HG02588 (cell line): ENCODE measurements around the gene MUSK.
"Not testable (repeated sequence)": the region's sequence is repeated elsewhere in the genome, so short reads cannot be mapped to it uniquely, and the experiment has no call there.

Source experiments
- ATAC-seq: cut with Tn5 transposase; IDR thresholded peaks from one replicate; pipeline ENCODE4 v1.9.1; 2021; ENCODE audit warnings: mild to moderate bottlenecking, moderate library complexity; ENCODE audit not compliant: unreplicated experiment

Gene MUSK

DNA sequence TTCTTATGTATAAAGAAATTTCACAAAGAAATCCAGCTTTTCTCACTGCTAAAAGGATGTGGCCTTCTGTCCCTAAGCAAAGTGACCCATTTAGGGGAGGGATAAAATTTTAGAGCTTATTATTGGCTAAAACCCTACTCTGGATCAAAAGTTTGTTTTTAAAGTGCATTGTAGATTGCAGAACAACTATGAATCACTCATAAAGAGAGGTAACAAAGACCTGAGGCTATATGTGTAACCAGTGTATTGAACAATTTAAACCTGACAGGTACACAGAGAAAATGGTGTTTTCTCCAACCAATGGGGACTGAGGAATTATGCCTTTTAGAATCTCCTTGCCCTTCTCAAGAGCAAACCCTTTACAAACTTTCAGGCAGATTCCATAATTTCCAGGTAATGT, 86.6 kb downstream of the MUSK start:
- no peak for ATAC-seq

- no peak for ATAC-seq
These were observed 89.6 kb downstream of the MUSK start for GRCh38 chr9:110758201-110758600.

DNA sequence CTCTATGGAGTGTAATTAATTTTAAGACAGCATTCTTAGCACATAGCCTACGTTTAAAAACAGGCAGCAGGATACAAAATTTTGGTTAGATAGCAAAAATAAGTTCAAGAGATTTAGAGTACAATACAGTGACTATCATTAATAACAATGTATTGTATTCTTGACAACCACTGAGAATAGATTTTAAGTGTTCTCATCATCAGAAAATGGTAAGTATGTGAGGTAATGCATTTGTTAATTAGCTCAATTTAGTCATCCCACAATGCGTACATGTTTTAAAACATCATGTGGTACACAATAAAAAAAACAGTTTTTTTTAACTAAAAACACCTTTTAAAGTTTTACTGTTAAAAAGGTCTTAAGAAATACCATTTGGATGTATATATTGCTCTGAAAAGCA, 94.2 kb downstream of the MUSK start:
- ATAC-seq = no peak

DNA sequence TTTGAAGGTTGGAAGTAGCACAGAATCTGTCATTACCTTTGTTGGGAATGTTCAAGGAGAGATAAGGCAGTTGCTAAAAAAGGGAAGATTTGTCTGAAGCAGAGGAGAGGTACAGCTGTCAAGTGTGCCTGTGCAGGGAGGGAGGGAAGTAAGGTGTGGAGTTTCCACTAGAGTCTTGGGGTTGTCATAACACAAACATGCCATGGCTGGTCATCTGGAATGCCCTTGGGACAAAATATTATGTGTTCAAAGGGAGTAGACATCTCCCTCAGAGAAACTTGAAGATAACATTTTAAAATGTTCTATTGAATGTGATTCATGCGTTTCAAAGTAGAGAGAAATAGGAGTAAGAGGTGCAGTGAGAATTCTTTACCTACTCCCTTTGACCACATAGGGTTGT, 95.0 kb downstream of the MUSK start:
- no peak for ATAC-seq

DNA sequence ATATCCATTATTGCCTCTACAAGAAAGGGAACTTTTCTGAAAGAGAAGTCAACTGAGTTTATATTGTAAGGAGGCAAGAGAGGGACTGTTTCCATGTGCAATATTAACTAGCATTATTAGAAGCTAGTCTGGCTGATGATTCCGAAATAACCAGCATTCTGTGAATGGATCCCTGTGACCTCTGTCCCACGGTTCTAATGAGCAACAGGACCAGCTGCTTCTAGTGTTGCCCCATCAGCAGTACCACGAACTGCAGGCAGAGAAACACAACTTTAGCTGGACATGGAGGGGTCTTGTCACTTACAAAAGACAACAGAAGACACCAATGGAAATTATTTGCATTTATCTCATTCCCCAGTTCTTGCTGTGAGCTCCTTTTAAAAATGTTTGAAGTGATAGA, 95.4 kb downstream of the MUSK start:
- ATAC-seq = no peak

DNA sequence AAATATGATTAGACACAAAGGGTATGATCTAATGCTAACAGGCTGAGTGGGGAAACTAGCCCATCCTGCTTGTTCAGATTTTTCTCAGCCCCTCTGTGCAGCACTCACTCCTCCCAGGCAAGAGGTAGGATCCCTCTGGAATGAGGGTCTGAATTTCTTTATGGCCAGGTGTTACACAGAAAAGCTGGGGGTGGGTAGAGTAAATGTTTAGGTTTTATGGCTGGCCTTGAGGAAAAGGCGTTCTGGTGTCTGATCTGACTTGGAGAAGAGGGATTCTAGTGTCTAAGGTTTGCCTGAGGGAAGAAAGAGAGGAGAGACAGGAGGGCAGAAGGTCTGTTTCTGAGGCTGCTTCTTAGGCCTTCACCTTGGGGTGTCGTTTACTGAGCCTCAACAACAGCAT, 97.3 kb downstream of the MUSK start:
- no peak for ATAC-seq

DNA sequence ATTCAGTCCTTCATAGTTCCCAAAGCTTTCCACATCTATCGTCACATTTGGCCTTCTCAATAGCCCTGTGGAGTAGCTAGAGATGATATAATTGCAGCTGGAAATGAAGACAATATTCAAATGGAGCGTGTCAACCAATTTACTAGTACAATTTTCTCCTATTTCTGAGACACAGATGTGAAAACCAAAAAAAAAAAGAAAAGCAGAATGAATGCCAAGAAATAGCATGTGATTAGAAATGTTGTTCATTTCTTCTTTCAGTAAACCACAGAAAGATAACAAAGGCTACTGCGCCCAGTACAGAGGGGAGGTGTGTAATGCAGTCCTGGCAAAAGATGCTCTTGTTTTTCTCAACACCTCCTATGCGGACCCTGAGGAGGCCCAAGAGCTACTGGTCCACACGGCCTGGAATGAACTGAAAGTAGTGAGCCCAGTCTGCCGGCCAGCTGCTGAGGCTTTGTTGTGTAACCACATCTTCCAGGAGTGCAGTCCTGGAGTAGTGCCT, 99.0 kb downstream of the MUSK start:
- no peak for ATAC-seq

DNA sequence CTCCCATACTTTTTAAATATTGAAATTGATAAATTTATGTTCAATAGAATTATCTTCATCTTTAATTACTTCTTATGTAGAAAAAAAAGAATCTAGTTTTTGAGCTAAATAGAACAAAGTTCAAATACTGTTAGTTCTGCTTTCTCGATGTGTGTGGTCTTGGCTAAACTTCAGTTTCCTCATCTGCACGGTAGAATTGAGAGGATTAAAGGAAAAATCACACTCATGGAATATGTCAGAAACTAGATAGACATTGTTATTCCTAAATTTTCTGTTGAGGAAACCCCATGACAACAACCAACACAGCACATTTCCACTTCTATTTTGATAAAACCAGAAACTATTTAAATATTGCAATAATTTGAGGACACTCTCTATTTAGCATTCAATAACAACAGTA, 100.3 kb downstream of the MUSK start:
- ATAC-seq = no peak

GRCh38 chr9:110769667-110770066, 101.1 kb downstream of the MUSK start:
- ATAC-seq = no peak

GRCh38 chr9:110775724-110776123, 107.1 kb downstream of the MUSK start:
- no peak for ATAC-seq

GRCh38 chr9:110776221-110776620, 107.6 kb downstream of the MUSK start:
- ATAC-seq = no peak

DNA sequence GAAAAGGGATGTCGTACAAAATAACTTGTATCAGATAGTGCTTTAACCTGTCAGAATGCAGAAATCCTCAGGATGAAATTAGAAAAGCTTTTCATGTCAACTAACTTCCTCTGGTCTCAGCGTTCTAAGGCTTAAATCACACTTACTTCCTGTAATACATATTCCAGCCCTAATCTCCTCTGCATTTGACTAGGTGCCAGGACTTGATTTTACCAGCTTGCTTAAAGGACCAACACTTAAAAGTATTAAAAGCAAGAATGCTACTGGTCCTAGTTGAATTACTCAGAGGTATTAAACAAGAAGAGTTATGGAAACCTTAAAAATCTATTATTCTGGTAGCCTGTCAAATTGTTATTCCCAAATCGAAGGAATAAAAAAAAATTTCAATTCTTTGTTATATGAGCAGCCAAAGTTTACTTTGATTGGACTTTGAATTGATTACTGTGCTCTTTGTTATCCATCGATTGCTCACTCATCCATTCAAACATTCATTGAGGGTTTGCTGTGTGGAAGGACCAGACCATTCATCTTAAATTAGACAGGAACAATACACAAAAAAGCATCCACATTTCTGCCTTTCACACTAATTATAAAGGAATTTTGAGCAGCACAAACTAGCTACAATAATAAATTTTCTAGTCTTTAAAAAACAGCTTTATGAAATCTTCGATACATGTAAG, 108.7 kb downstream of the MUSK start:
- ATAC-seq = no peak

DNA sequence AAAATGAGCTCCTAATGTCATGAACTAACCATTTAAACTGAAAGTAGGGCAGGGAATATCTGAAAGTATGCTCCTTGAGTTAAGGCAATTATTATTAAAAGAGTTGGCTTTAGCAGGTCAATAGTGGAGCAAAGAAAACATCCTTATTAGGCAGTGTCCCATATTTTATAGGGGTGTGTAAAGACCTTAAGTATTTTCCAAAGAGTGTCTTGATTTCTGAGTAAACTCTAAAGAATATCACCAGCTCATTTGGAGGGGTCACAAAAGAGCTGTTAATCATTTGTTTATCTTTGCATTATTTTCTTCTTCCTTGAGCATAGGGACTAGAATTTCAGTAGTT, 109.3 kb downstream of the MUSK start:
- ATAC-seq = no peak

- no peak for ATAC-seq
These were observed 114.1 kb downstream of the MUSK start for GRCh38 chr9:110782701-110783100.

GRCh38 chr9:110784309-110784708, 115.7 kb downstream of the MUSK start:
- no peak for ATAC-seq

DNA sequence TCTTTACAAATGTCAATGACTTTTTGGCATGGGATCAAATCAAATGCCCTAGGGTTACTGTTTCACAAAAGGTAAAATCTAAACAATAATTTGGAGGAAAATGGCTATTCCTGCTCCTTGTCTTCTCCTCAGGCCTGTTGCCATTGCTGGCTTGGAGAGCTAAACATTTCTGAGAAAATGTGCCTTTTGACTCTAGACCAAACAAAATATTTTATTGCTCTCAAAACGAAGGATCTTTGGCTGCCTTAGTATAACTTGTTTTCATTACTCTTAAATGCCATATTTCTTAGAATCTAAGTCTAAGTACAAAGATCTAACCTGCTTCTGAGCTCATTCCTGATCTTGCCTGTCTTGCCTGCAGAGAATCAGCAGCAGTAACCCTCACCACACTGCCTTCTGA, 116.6 kb downstream of the MUSK start:
- no peak for ATAC-seq

DNA sequence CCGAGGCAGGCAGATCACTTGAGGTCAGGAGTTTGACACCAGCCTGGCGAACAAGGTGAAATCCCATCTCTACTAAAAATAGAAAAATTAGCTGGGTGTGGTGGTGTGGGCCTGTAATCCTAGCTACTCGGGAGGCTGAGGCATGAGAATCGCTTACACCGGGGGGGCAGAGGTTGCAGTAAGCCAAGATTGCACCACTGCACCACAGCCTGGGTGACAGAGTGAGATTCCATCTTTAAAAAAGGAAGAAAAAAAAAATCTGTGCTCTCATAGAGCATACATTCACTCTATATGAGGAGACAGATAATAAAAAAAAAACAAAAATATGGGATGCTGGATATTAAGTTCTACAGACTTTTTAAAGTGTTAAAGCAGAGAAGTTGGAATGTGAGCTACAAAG, 119.8 kb downstream of the MUSK start:
- ATAC-seq = not testable (repeated sequence)

DNA sequence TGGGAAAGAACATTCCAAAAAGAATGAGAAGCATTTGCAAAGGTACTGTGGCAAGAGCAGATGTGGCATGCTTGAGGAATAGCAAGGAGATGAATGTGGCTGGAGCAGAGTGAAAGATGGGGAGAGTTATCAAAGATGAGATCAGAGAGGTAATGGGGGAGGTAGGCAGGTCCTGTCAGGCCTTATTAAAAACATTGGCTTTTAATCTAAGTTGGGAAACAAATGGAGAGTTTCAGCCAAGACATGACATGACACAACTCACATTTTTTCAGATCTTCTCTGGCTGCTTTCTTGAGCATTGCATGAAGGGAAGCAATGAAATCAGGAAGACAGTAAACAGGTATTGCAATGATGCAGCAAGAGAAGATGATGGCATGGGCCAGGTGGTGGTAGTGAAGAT, 120.3 kb downstream of the MUSK start:
- no peak for ATAC-seq

DNA sequence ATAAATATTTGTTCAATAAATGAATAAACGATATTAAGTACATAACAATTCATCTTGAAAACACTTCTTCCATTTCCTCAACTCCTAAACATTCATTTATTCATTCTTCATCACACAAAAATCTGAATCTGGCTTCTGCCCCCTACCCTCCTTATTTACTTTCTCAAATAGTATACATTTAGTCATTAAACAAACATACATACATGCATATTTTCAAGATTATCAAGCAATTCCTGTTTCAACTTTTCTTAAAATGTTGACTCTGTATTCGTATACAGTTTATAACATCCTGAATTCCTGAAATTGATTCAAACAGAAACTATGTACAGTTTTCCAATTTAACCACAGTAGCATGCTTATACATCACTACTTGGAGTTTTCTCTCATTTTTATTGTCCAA, 129.0 kb downstream of the MUSK start:
- ATAC-seq = no peak

DNA sequence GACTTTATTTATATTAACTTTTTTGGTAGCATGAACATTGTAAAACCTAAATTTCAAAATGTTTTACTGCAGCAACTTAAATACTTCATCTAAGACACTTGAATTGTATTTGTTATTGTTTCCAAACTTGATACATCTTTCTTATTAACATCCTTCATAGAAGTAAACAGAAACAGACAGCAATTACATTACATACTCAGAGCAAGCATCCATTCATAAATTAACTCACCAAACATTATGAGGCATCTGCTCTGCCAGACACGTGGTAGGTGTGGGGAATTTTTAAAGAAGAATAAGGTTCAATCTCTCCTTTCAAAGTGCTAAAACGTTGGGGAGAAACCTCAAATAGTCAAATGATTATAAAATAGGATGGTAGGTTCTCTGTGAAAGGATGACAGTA, 130.8 kb downstream of the MUSK start:
- no peak for ATAC-seq

DNA sequence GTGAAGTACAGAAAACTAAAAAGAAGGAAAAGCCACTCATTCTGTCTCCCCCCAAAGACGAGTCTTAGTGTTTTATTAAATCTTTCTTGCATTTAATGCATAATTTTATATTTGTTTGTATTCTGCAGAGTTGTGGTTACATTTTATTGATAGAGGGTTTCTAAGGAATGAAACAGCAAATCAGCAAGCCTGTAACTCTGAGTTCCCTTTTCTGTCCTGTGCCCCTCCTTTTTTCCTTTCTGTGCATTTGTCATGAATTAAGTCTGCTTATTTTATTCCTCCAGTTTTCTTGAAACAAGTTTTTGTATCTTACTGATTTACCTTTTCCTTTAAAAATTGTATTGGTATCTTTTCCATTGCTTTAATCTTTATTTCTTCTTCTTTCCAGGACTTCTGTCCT, 132.8 kb downstream of the MUSK start:
- no peak for ATAC-seq

DNA sequence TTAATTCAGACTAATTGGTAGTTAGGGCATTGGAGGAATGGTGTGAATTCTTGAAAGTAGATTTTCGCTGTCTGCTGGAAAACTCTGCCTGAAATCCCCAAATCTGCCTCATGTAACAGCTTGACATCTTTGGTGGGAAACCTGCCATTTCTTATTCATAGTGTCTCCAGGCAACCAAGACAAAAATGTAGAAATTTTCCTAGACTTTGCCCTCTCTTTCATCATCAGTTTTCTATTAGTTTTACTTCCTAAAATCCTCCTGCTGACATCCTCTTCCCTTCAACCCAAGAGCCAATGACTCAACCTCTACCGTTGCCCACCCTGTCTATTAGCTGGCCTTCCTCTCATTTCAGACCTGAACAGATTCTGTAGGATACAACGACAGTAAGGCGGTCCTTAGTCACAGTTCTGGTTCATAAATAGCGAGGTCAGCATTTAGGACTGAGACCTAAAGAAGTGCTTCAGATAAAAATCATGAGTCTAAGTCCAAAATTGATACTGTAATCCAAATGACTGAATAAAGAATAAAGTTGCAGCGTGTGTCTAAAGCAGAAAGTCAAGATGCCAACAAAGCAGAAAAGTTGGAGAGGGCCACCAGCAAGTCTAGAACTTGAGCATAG, 133.9 kb downstream of the MUSK start:
- no peak for ATAC-seq
